HUES6 (cell line): ENCODE results near the gene SAMD5.

Experiments
- H3K27ac ChIP-seq: 2 replicates; pipeline ENCODE4 v1.7.0; 2013; ENCODE audit warnings: low read depth, mild to moderate bottlenecking, low read length, inconsistent platforms
- H3K27me3 ChIP-seq: 2 replicates; pipeline ENCODE4 v1.6.1; 2013; ENCODE audit warnings: low read length; ENCODE audit not compliant: control insufficient read depth, insufficient read depth
- H3K36me3 ChIP-seq: 2 replicates; pipeline ENCODE4 v1.6.1; 2013; ENCODE audit warnings: low read length; ENCODE audit not compliant: control insufficient read depth, insufficient read depth
- H3K4me1 ChIP-seq: 2 replicates; pipeline ENCODE4 v1.6.1; 2013; ENCODE audit warnings: low read length; ENCODE audit not compliant: control insufficient read depth, insufficient read depth
- H3K4me3 ChIP-seq: 2 replicates; pipeline ENCODE4 v1.5.1; 2013; ENCODE audit warnings: low read depth, low read length
- H3K9ac ChIP-seq: one replicate; pipeline ENCODE4 v1.6.1; 2013; ENCODE audit warnings: mild to moderate bottlenecking, low read length
- H3K9me3 ChIP-seq: 2 replicates; pipeline ENCODE4 v1.6.1; 2013; ENCODE audit warnings: low read depth, low read length; ENCODE audit not compliant: control insufficient read depth, insufficient read depth

Gene SAMD5

GRCh38 chr6:147567141-147567805 is 58.8 kb downstream of the SAMD5 start:
- H3K36me3 ChIP-seq = no peaks in the 10 kb centered on the region
- H3K4me3 ChIP-seq = no peak overlapping the region
- H3K27me3 ChIP-seq = no peaks in the 10 kb centered on the region
- no peak overlapping the region for H3K9ac ChIP-seq
- no peaks in the 10 kb centered on the region for H3K4me1 ChIP-seq
- no peak overlapping the region for H3K27ac ChIP-seq
- H3K9me3 ChIP-seq = no peaks in the 10 kb centered on the region

- H3K4me1 ChIP-seq = no peaks in the 10 kb centered on the region
- H3K9me3 ChIP-seq = no peaks in the 10 kb centered on the region
- no peaks in the 10 kb centered on the region for H3K36me3 ChIP-seq
- H3K4me3 ChIP-seq = no peak overlapping the region
- H3K27me3 ChIP-seq = no peaks in the 10 kb centered on the region
- H3K27ac ChIP-seq = no peak overlapping the region
- no peak overlapping the region for H3K9ac ChIP-seq
Observed at GRCh38 chr6:147569788-147570187, 61.3 kb downstream of the SAMD5 start.

GRCh38 chr6:147570681-147571080 is 62.2 kb downstream of the SAMD5 start:
- Histone ChIP-seq H3K27me3 (no peaks in the 10 kb centered on the region), H3K36me3 (no peaks in the 10 kb centered on the region), H3K4me3 (no peak overlapping the region), H3K27ac (no peak overlapping the region), H3K4me1 (no peaks in the 10 kb centered on the region), H3K9ac (no peak overlapping the region), H3K9me3 (no peaks in the 10 kb centered on the region)

- no peak overlapping the region for H3K9ac ChIP-seq
- H3K36me3 ChIP-seq = no peaks in the 10 kb centered on the region
- no peak overlapping the region for H3K4me3 ChIP-seq
- H3K4me1 ChIP-seq = no peaks in the 10 kb centered on the region
- H3K9me3 ChIP-seq = no peaks in the 10 kb centered on the region
- no peak overlapping the region for H3K27ac ChIP-seq
- H3K27me3 ChIP-seq = no peaks in the 10 kb centered on the region
Observed at GRCh38 chr6:147577488-147577887, 69.0 kb downstream of the SAMD5 start.

GRCh38 chr6:147578159-147578558 is 69.7 kb downstream of the SAMD5 start:
- H3K9ac ChIP-seq = no peak overlapping the region
- no peak overlapping the region for H3K4me3 ChIP-seq
- no peaks in the 10 kb centered on the region for H3K36me3 ChIP-seq
- no peaks in the 10 kb centered on the region for H3K4me1 ChIP-seq
- H3K27ac ChIP-seq = no peak overlapping the region
- H3K9me3 ChIP-seq = no peaks in the 10 kb centered on the region
- no peaks in the 10 kb centered on the region for H3K27me3 ChIP-seq

GRCh38 chr6:147578883-147579282 is 70.4 kb downstream of the SAMD5 start:
- Histone ChIP-seq H3K4me1 (no peaks in the 10 kb centered on the region), H3K27ac (no peak overlapping the region), H3K9ac (no peak overlapping the region), H3K36me3 (no peaks in the 10 kb centered on the region), H3K4me3 (no peak overlapping the region), H3K27me3 (no peaks in the 10 kb centered on the region), H3K9me3 (no peaks in the 10 kb centered on the region)

GRCh38 chr6:147579667-147580066 is 71.2 kb downstream of the SAMD5 start:
- Histone ChIP-seq H3K4me1 (no peaks in the 10 kb centered on the region), H3K9me3 (no peaks in the 10 kb centered on the region), H3K27me3 (no peaks in the 10 kb centered on the region), H3K36me3 (no peaks in the 10 kb centered on the region), H3K27ac (no peak overlapping the region), H3K4me3 (no peak overlapping the region), H3K9ac (no peak overlapping the region)

GRCh38 chr6:147582991-147583390 is 74.5 kb downstream of the SAMD5 start:
- no peaks in the 10 kb centered on the region for H3K36me3 ChIP-seq
- H3K9me3 ChIP-seq = no peaks in the 10 kb centered on the region
- H3K4me1 ChIP-seq = no peaks in the 10 kb centered on the region
- H3K9ac ChIP-seq = no peak overlapping the region
- no peak overlapping the region for H3K4me3 ChIP-seq
- H3K27me3 ChIP-seq = no peaks in the 10 kb centered on the region
- H3K27ac ChIP-seq = no peak overlapping the region

- H3K27ac ChIP-seq = no peak overlapping the region
- H3K36me3 ChIP-seq = no peaks in the 10 kb centered on the region
- no peak overlapping the region for H3K9ac ChIP-seq
- no peaks in the 10 kb centered on the region for H3K4me1 ChIP-seq
- no peaks in the 10 kb centered on the region for H3K27me3 ChIP-seq
- no peak overlapping the region for H3K4me3 ChIP-seq
- H3K9me3 ChIP-seq = no peaks in the 10 kb centered on the region
Observed at GRCh38 chr6:147585256-147585655, 76.8 kb downstream of the SAMD5 start.

- Histone ChIP-seq H3K4me1 (no peaks in the 10 kb centered on the region), H3K9ac (no peak overlapping the region)
Observed at GRCh38 chr6:147586044-147586443, 77.6 kb downstream of the SAMD5 start.

GRCh38 chr6:147587907-147588306 is 79.4 kb downstream of the SAMD5 start:
- H3K36me3 ChIP-seq = no peaks in the 10 kb centered on the region
- no peaks in the 10 kb centered on the region for H3K9me3 ChIP-seq
- no peak overlapping the region for H3K4me3 ChIP-seq
- no peaks in the 10 kb centered on the region for H3K27me3 ChIP-seq
- no peak overlapping the region for H3K27ac ChIP-seq
- no peaks in the 10 kb centered on the region for H3K4me1 ChIP-seq
- H3K9ac ChIP-seq = no peak overlapping the region

More at GRCh38 chr6:147586044-147586443, 77.6 kb downstream of the SAMD5 start:
- H3K4me3 ChIP-seq = no peak overlapping the region
- no peaks in the 10 kb centered on the region for H3K36me3 ChIP-seq
- no peaks in the 10 kb centered on the region for H3K9me3 ChIP-seq
- no peak overlapping the region for H3K27ac ChIP-seq
- no peaks in the 10 kb centered on the region for H3K27me3 ChIP-seq

GRCh38 chr6:147588469-147588868 is 80.0 kb downstream of the SAMD5 start:
- Histone ChIP-seq H3K4me1 (no peaks in the 10 kb centered on the region), H3K9me3 (no peaks in the 10 kb centered on the region), H3K36me3 (no peaks in the 10 kb centered on the region), H3K9ac (no peak overlapping the region), H3K27me3 (no peaks in the 10 kb centered on the region), H3K27ac (no peak overlapping the region), H3K4me3 (no peak overlapping the region)
